Upper lobe of right lung (tissue), 1 donor: ENCODE results near the gene ILK. TPM values are rescaled to one million over a fixed set of nuclear protein-coding genes. Genes with fewer than 3 reads are reported as not detected.

Experiments used
- ATAC-seq: fragments of 200-7000 bp; cut with Tn5 transposase; one replicate; pipeline ENCODE4 v1.9.1; 2020; ENCODE audit warnings: mild to moderate bottlenecking, moderate library complexity
- DNase-seq: peaks from one replicate; pipeline ENCODE4 v3.0.0-alpha.2; 2020
- H3K27ac ChIP-seq: fragments of 200-600 bp; one replicate; pipeline ENCODE4 v1.8.0; 2022
- H3K27me3 ChIP-seq: fragments of 200-600 bp; one replicate; pipeline ENCODE4 v1.8.0; 2022; ENCODE audit warnings: mild to moderate bottlenecking
- H3K36me3 ChIP-seq: fragments of 200-600 bp; one replicate; pipeline ENCODE4 v1.8.0; 2022
- H3K4me1 ChIP-seq: fragments of 200-600 bp; one replicate; pipeline ENCODE4 v1.8.0; 2022
- H3K4me3 ChIP-seq: fragments of 200-600 bp; one replicate; pipeline ENCODE4 v1.8.0; 2022; ENCODE audit warnings: mild to moderate bottlenecking
- H3K9me3 ChIP-seq: fragments of 200-600 bp; one replicate; pipeline ENCODE4 v1.8.0; 2022
- CTCF ChIP-seq: fragments of 200-600 bp; IDR thresholded peaks from one replicate; pipeline ENCODE4 v1.8.0; 2022; ENCODE audit warnings: antibody characterized with exemption
- intact Hi-C: fragments of 100-400 bp; cut with DNase I; formaldehyde crosslinking; loops from one replicate; pipeline ENCODE4 v1.11.0; 2022
- total RNA-seq: library from RNA; stranded (reverse); fragmentation: NEBNext Ultra II Directional; extraction: Animal tissue kit (Norgen Biotek cat#: 25700); gene quantifications from one replicate; pipeline ENCODE4 v1.2.1, GENCODE V29; 2021
- donor health status: DM: no; HTN: yes; CAD: no; lungs with severe emphysema.

The ILK gene
- total RNA-seq, 1 donor from 2014 or later, result 148 TPM

GRCh38 chr11:6656936-6657335 lies 53.4 kb downstream of the ILK start:
- Histone ChIP-seq H3K27ac (no peak overlapping the region), H3K9me3 (no peaks in the 10 kb centered on the region), H3K36me3 (no peaks in the 10 kb centered on the region), H3K4me1 (peaks cover 7% of the 10 kb centered on the region), H3K27me3 (peaks cover 8% of the 10 kb centered on the region), H3K4me3 (no peak overlapping the region)
- no peak for TF ChIP-seq CTCF
- intact Hi-C loops, result no loop called here
- DNase-seq (no peak), ATAC-seq (no peak)

- H3K9me3 ChIP-seq, result no peaks in the 10 kb centered on the region
- intact Hi-C loops, result no loop called here
- H3K27ac ChIP-seq, result no peak overlapping the region
- DNase-seq (no peak), ATAC-seq (no peak)
- H3K4me1 ChIP-seq, result peaks cover 4% of the 10 kb centered on the region
- H3K27me3 ChIP-seq, result peaks cover 8% of the 10 kb centered on the region
- no peaks in the 10 kb centered on the region for H3K36me3 ChIP-seq
- no peak for TF ChIP-seq CTCF
- no peak overlapping the region for H3K4me3 ChIP-seq
Measured at GRCh38 chr11:6657346-6657745, 53.8 kb downstream of the ILK start.

GRCh38 chr11:6658647-6659046 lies 55.1 kb downstream of the ILK start:
- no peak overlapping the region for H3K4me3 ChIP-seq
- intact Hi-C loops, result no loop called here
- H3K36me3 ChIP-seq, result no peaks in the 10 kb centered on the region
- DNase-seq, result no peak
- H3K9me3 ChIP-seq, result no peaks in the 10 kb centered on the region
- no peak overlapping the region for H3K27ac ChIP-seq
- ATAC-seq, result no peak
- H3K27me3 ChIP-seq, result peaks cover 8% of the 10 kb centered on the region
- no peaks in the 10 kb centered on the region for H3K4me1 ChIP-seq
- no peak for TF ChIP-seq CTCF

Other genes with a start within 250 kb of the ILK start
- 51.9 TPM for gene SMPD1, start 213.3 kb upstream of the ILK start, total RNA-seq
- 40.9 TPM for gene APBB1, start 184.7 kb upstream of the ILK start, total RNA-seq
- 1.4 TPM for gene HPX, start 162.8 kb upstream of the ILK start, total RNA-seq
- 22.0 TPM for gene TRIM3, start 129.8 kb upstream of the ILK start, total RNA-seq
- 36.4 TPM for gene ARFIP2, start 122.4 kb upstream of the ILK start, total RNA-seq
- gene TIMM10B, start 122.3 kb upstream of the ILK start, total RNA-seq, result 45.0 TPM
- gene DNHD1, start 106.5 kb upstream of the ILK start, total RNA-seq, result 14.5 TPM
- gene RRP8, start 158 bp upstream of the ILK start, total RNA-seq, result 17.9 TPM
- gene TAF10, start 8.4 kb downstream of the ILK start, total RNA-seq, result 87.8 TPM
- 207 TPM for gene TPP1, start 15.6 kb downstream of the ILK start, total RNA-seq
- 28.0 TPM for gene DCHS1, start 52.0 kb downstream of the ILK start, total RNA-seq
- gene MRPL17, start 79.6 kb downstream of the ILK start, total RNA-seq, result 35.1 TPM
- 0.14 TPM for gene OR2AG2, start 168.2 kb downstream of the ILK start, total RNA-seq
- gene OR2AG1, start 179.2 kb downstream of the ILK start, total RNA-seq, result not detected
- not detected for gene OR6A2, start 195.9 kb downstream of the ILK start, total RNA-seq
- not detected for gene OR10A5, start 241.9 kb downstream of the ILK start, total RNA-seq